D721Med (cell line): Measurements from ENCODE around the gene PSMG1.
A peak's percentile ranks its signal among the peaks of the same experiment; 100 is the strongest.
"Not testable (repeated sequence)": the region's sequence is repeated elsewhere in the genome, so short reads cannot be mapped to it uniquely, and the experiment has no call there.

Experiments
- DNase-seq: peaks from one replicate; pipeline ENCODE4 v3.0.0; 2011; ENCODE audit warnings: low spot score; ENCODE audit not compliant: insufficient read length
- FAIRE-seq: peaks from 2 replicates; lab custom pipeline; 2011; peaks lifted over from hg19 to GRCh38; lab: Jason Lieb, UNC
- CTCF ChIP-seq: IDR thresholded peaks from 2 replicates; pipeline ENCODE4 v1.5.1; 2012; ENCODE audit warnings: mild to moderate bottlenecking, control low read depth; ENCODE audit not compliant: insufficient read depth; ENCODE audit errors: missing control alignments

PSMG1 gene

GRCh38 chr21:39183272-39184049, at the start of gene PSMG1:
TSS of gene PSMG1 (minus strand) at chr21:39183451. CDS start at chr21:39183385, 66 bp downstream.
- DNase-seq, result peak; percentile 29
- no peak for TF ChIP-seq CTCF
- no peak for FAIRE-seq

- DNase-seq (no peak), FAIRE-seq (no peak)
- no peak for TF ChIP-seq CTCF
Measured at GRCh38 chr21:39232861-39233291, 49.6 kb upstream of the PSMG1 start.

GRCh38 chr21:39224930-39225329, 41.7 kb upstream of the PSMG1 start:
- FAIRE-seq (no peak), DNase-seq (no peak)

GRCh38 chr21:39221997-39222486, 38.8 kb upstream of the PSMG1 start:
- peak; percentile 72 for FAIRE-seq
- TF ChIP-seq CTCF, result no peak
- no peak for DNase-seq

More at GRCh38 chr21:39224930-39225329, 41.7 kb upstream of the PSMG1 start:
- no peak for TF ChIP-seq CTCF

- FAIRE-seq, result no peak
- no peak for DNase-seq
- no peak for TF ChIP-seq CTCF
Measured at GRCh38 chr21:39221282-39221996, 38.2 kb upstream of the PSMG1 start.

GRCh38 chr21:39220875-39221274, 37.6 kb upstream of the PSMG1 start:
- not testable (repeated sequence) for DNase-seq, FAIRE-seq

GRCh38 chr21:39220150-39220549, 36.9 kb upstream of the PSMG1 start:
- TF ChIP-seq CTCF, result no peak
- DNase-seq (no peak), FAIRE-seq (no peak)
